HUES48 (cell line): ENCODE data around the gene ZBTB4.

Experiments
- H3K27ac ChIP-seq: one replicate; pipeline ENCODE4 v1.7.0; 2013; ENCODE audit warnings: low read depth, low read length, inconsistent platforms
- H3K27me3 ChIP-seq: 2 replicates; pipeline ENCODE4 v1.6.1; 2013; ENCODE audit warnings: mild to moderate bottlenecking, low read length; ENCODE audit not compliant: control insufficient read depth, insufficient read depth
- H3K36me3 ChIP-seq: 2 replicates; pipeline ENCODE4 v1.6.1; 2013; ENCODE audit warnings: low read length; ENCODE audit not compliant: control insufficient read depth, insufficient read depth
- H3K4me1 ChIP-seq: 2 replicates; pipeline ENCODE4 v1.6.1; 2013; ENCODE audit warnings: mild to moderate bottlenecking, low read length; ENCODE audit not compliant: control insufficient read depth, insufficient read depth
- H3K4me3 ChIP-seq: 2 replicates; pipeline ENCODE4 v1.5.1; 2013; ENCODE audit warnings: mild to moderate bottlenecking, low read depth, low read length
- H3K9ac ChIP-seq: 2 replicates; pipeline ENCODE4 v1.6.1; 2013; ENCODE audit warnings: mild to moderate bottlenecking, low read depth, low read length, moderate library complexity
- H3K9me3 ChIP-seq: 2 replicates; pipeline ENCODE4 v1.6.1; 2013; ENCODE audit warnings: low read length; ENCODE audit not compliant: control insufficient read depth, insufficient read depth

ZBTB4 gene

GRCh38 chr17:7459961-7460545, 19.4 kb downstream of the ZBTB4 start:
- Histone ChIP-seq H3K36me3 (peaks cover 9% of the 10 kb centered on the region), H3K27ac (no peak overlapping the region), H3K4me1 (peaks cover 12% of the 10 kb centered on the region; the same call in 1 of the 2 replicates), H3K9ac (no peak overlapping the region), H3K9me3 (no peaks in the 10 kb centered on the region), H3K4me3 (no peak overlapping the region), H3K27me3 (no peaks in the 10 kb centered on the region)

- peaks cover 8% of the 10 kb centered on the region for H3K4me1 ChIP-seq
- no peaks in the 10 kb centered on the region for H3K9me3 ChIP-seq
- no peak overlapping the region for H3K4me3 ChIP-seq
- H3K36me3 ChIP-seq: no peaks in the 10 kb centered on the region
- no peak overlapping the region for H3K27ac ChIP-seq
- no peak overlapping the region for H3K9ac ChIP-seq
- no peaks in the 10 kb centered on the region for H3K27me3 ChIP-seq
Observed at GRCh38 chr17:7448461-7448860, 31.0 kb downstream of the ZBTB4 start.

- H3K27me3 ChIP-seq: no peaks in the 10 kb centered on the region
- H3K9ac ChIP-seq: no peak overlapping the region
- no peaks in the 10 kb centered on the region for H3K36me3 ChIP-seq
- H3K4me1 ChIP-seq: peaks cover 15% of the 10 kb centered on the region
- H3K9me3 ChIP-seq: no peaks in the 10 kb centered on the region
- peak overlapping the region; percentile 76 for H3K27ac ChIP-seq
- peak overlapping the region; percentile 68 for H3K4me3 ChIP-seq
Observed at GRCh38 chr17:7445619-7445968, 33.8 kb downstream of the ZBTB4 start.

- peak within 1 kb of the TSS; percentile 76 for H3K27ac ChIP-seq
- H3K4me3 ChIP-seq: peak within 1 kb of the TSS; percentile 68
- peaks cover 15% of the 10 kb centered on the region for H3K4me1 ChIP-seq
- H3K27me3 ChIP-seq: no peaks in the 10 kb centered on the region
- H3K36me3 ChIP-seq: no peaks in the 10 kb centered on the region
- no peaks in the 10 kb centered on the region for H3K9me3 ChIP-seq
- H3K9ac ChIP-seq: no peak within 1 kb of the TSS
Observed at GRCh38 chr17:7444682-7445618, 34.5 kb downstream of the ZBTB4 start, which contains the start of gene CHRNB1. CHRNB1 (plus strand) TSS chr17:7445061; CDS start chr17:7445128, 67 bp downstream.

GRCh38 chr17:7443499-7444485, 35.6 kb downstream of the ZBTB4 start:
- H3K4me1 ChIP-seq: peaks cover 18% of the 10 kb centered on the region
- no peak overlapping the region for H3K27ac ChIP-seq
- H3K4me3 ChIP-seq: no peak overlapping the region
- no peaks in the 10 kb centered on the region for H3K9me3 ChIP-seq
- peaks cover 10% of the 10 kb centered on the region for H3K27me3 ChIP-seq
- no peak overlapping the region for H3K9ac ChIP-seq
- H3K36me3 ChIP-seq: no peaks in the 10 kb centered on the region

GRCh38 chr17:7442142-7442541, 37.3 kb downstream of the ZBTB4 start:
- H3K4me1 ChIP-seq: peaks cover 30% of the 10 kb centered on the region
- H3K36me3 ChIP-seq: no peaks in the 10 kb centered on the region
- peaks cover 24% of the 10 kb centered on the region for H3K27me3 ChIP-seq
- H3K9ac ChIP-seq: no peak overlapping the region
- no peak overlapping the region for H3K4me3 ChIP-seq
- H3K27ac ChIP-seq: no peak overlapping the region
- H3K9me3 ChIP-seq: no peaks in the 10 kb centered on the region

- H3K27me3 ChIP-seq: peaks cover 24% of the 10 kb centered on the region
Observed at GRCh38 chr17:7441266-7441665, 38.2 kb downstream of the ZBTB4 start.

GRCh38 chr17:7440834-7441195, 38.6 kb downstream of the ZBTB4 start:
- Histone ChIP-seq H3K9me3 (no peaks in the 10 kb centered on the region), H3K27ac (peak overlapping the region; percentile 86), H3K27me3 (peaks cover 24% of the 10 kb centered on the region), H3K4me3 (peak overlapping the region; percentile 92), H3K9ac (peak overlapping the region; percentile 93; the same call in 1 of the 2 replicates), H3K36me3 (no peaks in the 10 kb centered on the region), H3K4me1 (peaks cover 31% of the 10 kb centered on the region)

More at GRCh38 chr17:7441266-7441665, 38.2 kb downstream of the ZBTB4 start:
- peak overlapping the region; percentile 92 for H3K4me3 ChIP-seq
- H3K4me1 ChIP-seq: peaks cover 28% of the 10 kb centered on the region
- peak overlapping the region; percentile 46 for H3K27ac ChIP-seq
- H3K9me3 ChIP-seq: no peaks in the 10 kb centered on the region
- no peak overlapping the region for H3K9ac ChIP-seq
- H3K36me3 ChIP-seq: no peaks in the 10 kb centered on the region

GRCh38 chr17:7440113-7440833, 39.2 kb downstream of the ZBTB4 start:
- peak overlapping the region; percentile 86 for H3K27ac ChIP-seq
- no peaks in the 10 kb centered on the region for H3K36me3 ChIP-seq
- peaks cover 24% of the 10 kb centered on the region for H3K27me3 ChIP-seq
- H3K4me1 ChIP-seq: peaks cover 31% of the 10 kb centered on the region
- peak overlapping the region; percentile 93 for H3K9ac ChIP-seq
- H3K9me3 ChIP-seq: no peaks in the 10 kb centered on the region
- H3K4me3 ChIP-seq: peak overlapping the region; percentile 92

GRCh38 chr17:7439462-7440112, 39.8 kb downstream of the ZBTB4 start, which contains the start of gene FGF11:
FGF11 (plus strand) TSS chr17:7439512; CDS start chr17:7439621, 109 bp downstream.
- Histone ChIP-seq H3K9me3 (no peaks in the 10 kb centered on the region), H3K36me3 (no peaks in the 10 kb centered on the region), H3K4me3 (peak within 1 kb of the TSS; percentile 92), H3K4me1 (peaks cover 29% of the 10 kb centered on the region), H3K9ac (peak within 1 kb of the TSS; percentile 93), H3K27ac (peak within 1 kb of the TSS; percentile 86), H3K27me3 (peaks cover 24% of the 10 kb centered on the region)
